Small intestine (tissue), 7 donors: Measurements from ENCODE around the gene PKP4. TPM values are rescaled to one million over a fixed set of nuclear protein-coding genes. Genes with fewer than 3 reads are reported as not detected.
A peak's percentile ranks its signal among the peaks of the same experiment; 100 is the strongest.

Source experiments
- DNase-seq, 2 donors: peaks; one replicate each; pipeline versions ENCODE4 v3.0.0 to v3.0.0-alpha.2; 2013
- FAIRE-seq: peaks from 2 replicates; lab custom pipeline; 2012; peaks lifted over from hg19 to GRCh38; lab: Jason Lieb, UNC
- H3K27ac ChIP-seq, 3 donors: one replicate each; pipeline ENCODE4 v1.5.1; 2013; ENCODE audit warnings: low read length in 2 of 3, mild to moderate bottlenecking in 2 of 3, control low read depth in 1 of 3, inconsistent platforms in 1 of 3, low read depth in 1 of 3, moderate library complexity in 1 of 3
- H3K27me3 ChIP-seq, 3 donors: one replicate each; pipeline ENCODE4 v1.6.1; 2013; ENCODE audit warnings: low read length in 3 of 3, inconsistent platforms in 1 of 3; ENCODE audit not compliant: control insufficient read depth in 3 of 3, insufficient read depth in 3 of 3
- H3K36me3 ChIP-seq, 3 donors: one replicate each; pipeline ENCODE4 v1.6.1; 2013; ENCODE audit warnings: low read length in 3 of 3, inconsistent platforms in 1 of 3, low read depth in 1 of 3, mild to moderate bottlenecking in 1 of 3, moderate library complexity in 1 of 3; ENCODE audit not compliant: control insufficient read depth in 3 of 3, insufficient read depth in 2 of 3
- H3K4me1 ChIP-seq, 3 donors: one replicate each; pipeline ENCODE4 v1.6.1; 2013; ENCODE audit warnings: low read length in 2 of 3, inconsistent platforms in 1 of 3, low read depth in 1 of 3, mild to moderate bottlenecking in 1 of 3, moderate library complexity in 1 of 3; ENCODE audit not compliant: control insufficient read depth in 3 of 3, insufficient read depth in 2 of 3
- H3K4me3 ChIP-seq, 3 donors: one replicate each; pipeline ENCODE4 v1.5.1; 2013; ENCODE audit warnings: low read length in 3 of 3, control low read depth in 1 of 3, inconsistent platforms in 1 of 3, low read depth in 1 of 3, mild to moderate bottlenecking in 1 of 3, moderate library complexity in 1 of 3
- H3K9me3 ChIP-seq, 2 donors: one replicate each; pipeline ENCODE4 v1.6.1; 2013; ENCODE audit warnings: low read depth in 1 of 2, low read length in 1 of 2; ENCODE audit not compliant: control insufficient read depth in 2 of 2, insufficient read depth in 1 of 2
- WGBS, 3 donors: extraction: QIAGEN DNeasy Blood & Tissue Kit; methylation state at CpG; one replicate each; pipeline ENCODE4 v1.1.7; 2013; 5-methylcytosine and 5-hydroxymethylcytosine counted together
- polyA plus RNA-seq, 4 donors: library from polyadenylated mRNA; stranded (reverse) in 3 of 4; unstranded in 1 of 4; fragments of 200-250 nt in 3 of 4; fragments of 120-200 nt in 1 of 4; gene quantifications; one replicate each; pipeline versions ENCODE4 v1.2.1 to v1.2.3, GENCODE V29; 2013
- donor health status: healthy with polysubstance abuse.
- donor health status: control.
- donor health status: control.
- donor health status: Bipolar disorder and iron deficiency.
- donor health status: healthy.

The PKP4 gene
- polyA plus RNA-seq, 4 donors, result 16.8 to 54.3 (median 23.3) TPM

GRCh38 chr2:158714420-158714819 lies 257.7 kb downstream of the PKP4 start:
- Histone ChIP-seq H3K4me1 (peaks cover 0 to 10% (median 3%) of the 10 kb centered on the region in 3 donors), H3K9me3 (peaks cover 0 to 4% of the 10 kb centered on the region in 2 donors), H3K27me3 (no peaks in the 10 kb centered on the region), H3K4me3 (no peak overlapping the region), H3K36me3 (no peaks in the 10 kb centered on the region), H3K27ac (no peak overlapping the region)
- no peak for FAIRE-seq
- WGBS, 3 donors, result 72 to 80% (median 74%) methylated on average over 4 of the region's 4 CpGs
- DNase-seq, result no peak

- Histone ChIP-seq H3K27ac (peak overlapping the region in 2 of 3 donors; percentile 34 to 42), H3K36me3 (no peaks in the 10 kb centered on the region), H3K4me3 (no peak overlapping the region), H3K27me3 (no peaks in the 10 kb centered on the region), H3K9me3 (peaks cover 0 to 4% of the 10 kb centered on the region in 2 donors), H3K4me1 (peaks cover 0 to 10% (median 3%) of the 10 kb centered on the region in 3 donors)
- 50 to 86% (median 63%) methylated on average over 1 of the region's 1 CpG for WGBS, 3 donors
- DNase-seq (peak; percentile 63 to 78), FAIRE-seq (no peak)
Observed at GRCh38 chr2:158715357-158715756, 258.6 kb downstream of the PKP4 start.

- Histone ChIP-seq H3K4me1 (peaks cover 0 to 10% (median 3%) of the 10 kb centered on the region in 3 donors), H3K4me3 (no peak overlapping the region), H3K36me3 (no peaks in the 10 kb centered on the region), H3K27me3 (no peaks in the 10 kb centered on the region), H3K9me3 (peaks cover 0 to 4% of the 10 kb centered on the region in 2 donors), H3K27ac (peak overlapping the region in 1 of 3 donors; percentile 43)
- WGBS, 3 donors, result 71 to 91% (median 89%) methylated on average over 5 of the region's 5 CpGs
- DNase-seq, result peak in 1 of 2 donors; percentile 15
- FAIRE-seq, result no peak
Observed at GRCh38 chr2:158716121-158716791, 259.5 kb downstream of the PKP4 start.

GRCh38 chr2:158716921-158717320 lies 260.2 kb downstream of the PKP4 start:
- no peaks in the 10 kb centered on the region for H3K27me3 ChIP-seq
- no peak overlapping the region for H3K4me3 ChIP-seq
- no peaks in the 10 kb centered on the region for H3K36me3 ChIP-seq
- peaks cover 0 to 10% (median 3%) of the 10 kb centered on the region in 3 donors for H3K4me1 ChIP-seq
- 86 to 97% (median 87%) methylated on average over 10 of the region's 10 CpGs for WGBS, 3 donors
- H3K9me3 ChIP-seq, result peaks cover 0 to 4% of the 10 kb centered on the region in 2 donors
- FAIRE-seq (no peak), DNase-seq (no peak)
- peak overlapping the region in 1 of 3 donors; percentile 43 for H3K27ac ChIP-seq

- Histone ChIP-seq H3K27ac (peak overlapping the region in 1 of 3 donors; percentile 50), H3K4me3 (no peak overlapping the region), H3K27me3 (no peaks in the 10 kb centered on the region), H3K4me1 (peaks cover 0 to 10% (median 3%) of the 10 kb centered on the region in 3 donors), H3K36me3 (no peaks in the 10 kb centered on the region), H3K9me3 (peaks cover 0 to 4% of the 10 kb centered on the region in 2 donors)
- WGBS, 3 donors, result 88 to 94% (median 94%) methylated on average over 14 of the region's 14 CpGs
- FAIRE-seq (no peak), DNase-seq (no peak)
Observed at GRCh38 chr2:158717366-158718195, 260.8 kb downstream of the PKP4 start.

GRCh38 chr2:158718196-158718585 lies 261.4 kb downstream of the PKP4 start:
- no peaks in the 10 kb centered on the region for H3K36me3 ChIP-seq
- H3K9me3 ChIP-seq, result peaks cover 0 to 4% of the 10 kb centered on the region in 2 donors
- H3K4me1 ChIP-seq, result peaks cover under 1 to 10% (median 3%) of the 10 kb centered on the region in 3 donors
- no peak overlapping the region for H3K4me3 ChIP-seq
- H3K27ac ChIP-seq, result peak overlapping the region in 1 of 3 donors; percentile 28
- DNase-seq (no peak), FAIRE-seq (no peak)
- H3K27me3 ChIP-seq, result no peaks in the 10 kb centered on the region

- DNase-seq, result no peak
- Histone ChIP-seq H3K27ac (no peak overlapping the region), H3K9me3 (peaks cover 0 to 4% of the 10 kb centered on the region in 2 donors), H3K4me3 (no peak overlapping the region), H3K4me1 (peaks cover 2 to 14% (median 3%) of the 10 kb centered on the region in 3 donors), H3K27me3 (no peaks in the 10 kb centered on the region), H3K36me3 (no peaks in the 10 kb centered on the region)
- FAIRE-seq, result no peak
- 88 to 93% (median 92%) methylated on average over 5 of the region's 5 CpGs for WGBS, 3 donors
Observed at GRCh38 chr2:158718851-158719250, 262.1 kb downstream of the PKP4 start.

GRCh38 chr2:158719403-158719802 lies 262.7 kb downstream of the PKP4 start:
- no peak for DNase-seq
- no peak for FAIRE-seq
- H3K4me3 ChIP-seq, result no peak overlapping the region
- H3K36me3 ChIP-seq, result no peaks in the 10 kb centered on the region
- peaks cover 2 to 16% (median 3%) of the 10 kb centered on the region in 3 donors for H3K4me1 ChIP-seq
- 87 to 90% (median 89%) methylated on average over 5 of the region's 5 CpGs for WGBS, 3 donors
- no peaks in the 10 kb centered on the region for H3K27me3 ChIP-seq
- no peak overlapping the region for H3K27ac ChIP-seq
- peaks cover 0 to under 1% of the 10 kb centered on the region in 2 donors for H3K9me3 ChIP-seq
